Measurements from ENCODE around the gene TTC5.
"Not testable (repeated sequence)": the region's sequence is repeated elsewhere in the genome, so short reads cannot be mapped to it uniquely, and the experiment has no call there.

Gene TTC5

GRCh38 chr14:20302042-20302755 is 3.6 kb downstream of the TTC5 start:
- DNase-seq, result no peak

- no peak for DNase-seq
Observed at GRCh38 chr14:20295067-20295466, 10.7 kb downstream of the TTC5 start.

- DNase-seq, result no peak
Observed at GRCh38 chr14:20294636-20295035, 11.1 kb downstream of the TTC5 start.

GRCh38 chr14:20281998-20282397 is 23.8 kb downstream of the TTC5 start:
- DNase-seq, result not testable (repeated sequence)

- DNase-seq, result not testable (repeated sequence)
Observed at GRCh38 chr14:20280265-20280664, 25.5 kb downstream of the TTC5 start.

- DNase-seq, result peak; percentile 29
Observed at GRCh38 chr14:20278414-20278813, 27.3 kb downstream of the TTC5 start.

GRCh38 chr14:20277409-20277808 is 28.3 kb downstream of the TTC5 start:
- no peak for DNase-seq

- DNase-seq, result no peak
Observed at GRCh38 chr14:20274062-20274461, 31.7 kb downstream of the TTC5 start.

- DNase-seq, result not testable (repeated sequence)
Observed at GRCh38 chr14:20264361-20264760, 41.4 kb downstream of the TTC5 start.

- no peak for DNase-seq
Observed at GRCh38 chr14:20262642-20263128, 43.1 kb downstream of the TTC5 start.

- no peak for DNase-seq
Observed at GRCh38 chr14:20247646-20248246, 58.0 kb downstream of the TTC5 start.

Data from effector CD4-positive, alpha-beta T cell (primary cell).